Stromal cell of bone marrow (primary cell): ENCODE measurements around the gene ZCWPW1.
"Not testable (repeated sequence)": the region's sequence is repeated elsewhere in the genome, so short reads cannot be mapped to it uniquely, and the experiment has no call there.

Source experiments
- DNase-seq: peaks from one replicate; pipeline ENCODE4 v3.0.0-alpha.2; 2012; ENCODE audit warnings: low read depth

ZCWPW1 gene

DNA sequence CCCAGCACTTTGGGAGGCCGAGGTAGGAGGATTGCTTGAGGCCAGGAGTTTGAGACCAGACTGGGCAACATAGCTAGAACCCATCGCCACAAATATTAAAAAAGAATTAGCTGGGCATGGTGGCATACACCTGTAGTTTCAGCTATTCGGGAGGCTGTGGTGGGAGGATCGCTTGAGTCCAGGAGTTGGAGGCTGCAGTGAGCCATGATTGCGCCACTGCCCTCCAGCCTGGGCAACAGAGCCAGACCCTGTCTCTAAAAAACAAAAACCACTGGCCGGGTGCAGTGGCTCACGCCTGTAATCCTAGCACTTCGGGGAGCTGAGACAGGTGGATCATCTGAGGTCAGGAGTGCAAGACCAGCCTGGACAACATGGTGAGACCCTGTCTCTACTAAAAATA is 25.4 kb upstream of the ZCWPW1 start:
- not testable (repeated sequence) for DNase-seq

- no peak for DNase-seq
These were observed 24.0 kb upstream of the ZCWPW1 start for GRCh38 chr7:100452513-100452912.

GRCh38 chr7:100449190-100449795 is 20.8 kb upstream of the ZCWPW1 start:
- no peak for DNase-seq

DNA sequence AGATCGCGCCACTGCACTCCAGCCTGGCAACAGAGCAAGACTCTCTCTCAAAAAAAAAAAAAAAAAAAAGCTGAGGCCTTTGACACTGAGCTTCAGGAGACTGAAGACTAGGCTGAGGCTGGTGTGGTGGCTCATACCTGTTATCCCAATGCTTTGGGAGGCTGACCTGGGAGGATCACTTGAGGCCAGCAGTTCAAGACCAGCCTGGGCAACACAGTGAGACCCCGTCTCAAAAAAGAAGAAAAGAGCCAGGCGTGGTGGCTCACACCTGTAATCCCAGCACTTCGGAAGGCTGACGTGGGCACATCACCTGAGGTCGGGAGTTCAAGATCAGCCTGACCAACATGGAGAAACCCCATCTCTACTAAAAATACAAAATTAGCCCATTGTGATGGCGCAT is 18.9 kb upstream of the ZCWPW1 start:
- not testable (repeated sequence) for DNase-seq

GRCh38 chr7:100446040-100446439 is 17.5 kb upstream of the ZCWPW1 start:
- no peak for DNase-seq

DNA sequence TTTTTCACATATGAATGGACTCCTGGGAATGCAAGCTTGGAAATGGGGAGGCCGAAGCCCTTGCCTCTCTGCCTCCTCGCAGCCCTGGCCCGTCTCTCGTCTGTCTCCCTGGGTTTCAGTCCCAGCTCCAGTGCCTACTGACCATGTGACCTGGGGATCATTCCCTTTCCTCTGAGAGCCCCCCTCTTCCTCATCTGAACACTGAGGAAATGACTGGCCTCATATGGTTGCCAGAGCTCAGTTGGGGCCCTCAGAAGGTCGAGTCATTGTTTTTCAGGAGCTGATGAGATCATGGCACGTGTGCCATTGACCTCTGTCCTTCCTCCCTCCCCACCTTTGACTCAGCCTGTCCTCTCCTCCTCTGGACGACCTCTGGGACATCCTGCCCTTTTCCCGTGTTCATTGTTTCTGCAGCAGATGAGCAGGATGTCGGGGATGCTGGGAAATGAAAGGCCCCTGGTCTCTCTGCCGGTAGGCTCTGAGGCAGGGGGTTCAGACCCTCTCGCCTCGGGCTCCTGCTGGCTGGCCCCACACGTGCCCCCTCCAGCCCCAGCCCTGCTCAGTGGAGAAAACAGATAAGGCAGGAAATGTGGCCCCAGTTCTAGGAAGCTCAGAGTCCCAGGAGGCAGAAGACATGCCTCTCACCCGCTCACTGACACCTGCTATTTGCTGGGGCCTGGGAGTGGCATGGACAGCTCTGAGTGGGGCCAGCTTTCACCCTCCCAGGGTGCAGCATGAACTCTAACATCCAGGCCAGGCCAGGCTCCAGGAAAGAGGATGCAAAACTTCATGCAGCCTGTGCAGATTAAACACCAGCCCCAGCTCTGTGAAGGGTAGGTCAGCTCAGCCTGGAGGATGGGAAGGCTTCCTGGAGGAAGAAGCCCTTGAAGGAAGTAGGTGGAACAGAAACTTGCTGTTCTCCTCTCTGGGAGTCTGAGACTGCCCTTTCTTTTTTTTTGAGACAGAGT is 16.1 kb upstream of the ZCWPW1 start:
- DNase-seq, result peak; percentile 82

GRCh38 chr7:100443096-100443840 is 14.8 kb upstream of the ZCWPW1 start:
- no peak for DNase-seq

GRCh38 chr7:100441641-100442535 is 13.4 kb upstream of the ZCWPW1 start:
- no peak for DNase-seq

GRCh38 chr7:100439244-100439643 is 10.7 kb upstream of the ZCWPW1 start:
- DNase-seq, result not testable (repeated sequence)

GRCh38 chr7:100438731-100439130 is 10.2 kb upstream of the ZCWPW1 start:
- not testable (repeated sequence) for DNase-seq

DNA sequence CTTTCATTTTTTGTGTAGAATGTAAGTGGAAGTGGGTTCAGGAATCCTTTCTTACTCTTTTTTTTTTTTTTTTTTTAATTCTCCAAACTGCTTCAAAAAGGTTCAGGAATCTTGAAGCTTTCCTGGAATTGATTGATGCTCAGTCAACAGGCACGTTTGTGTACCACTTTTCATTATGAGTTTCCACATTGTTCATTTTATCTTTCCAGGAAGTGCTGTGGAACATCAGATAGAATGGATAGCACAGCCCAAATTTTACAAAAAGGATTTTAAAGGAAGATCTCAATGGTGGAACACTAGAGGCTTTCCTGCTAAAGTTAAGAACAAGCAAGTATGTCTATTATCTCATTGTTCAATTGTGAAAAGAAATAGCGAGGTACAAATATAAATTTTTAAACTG is 9.7 kb upstream of the ZCWPW1 start:
- DNase-seq, result no peak

- no peak for DNase-seq
These were observed 8.9 kb upstream of the ZCWPW1 start for GRCh38 chr7:100437150-100438100.

GRCh38 chr7:100435401-100436304 is 7.2 kb upstream of the ZCWPW1 start:
- no peak for DNase-seq

DNA sequence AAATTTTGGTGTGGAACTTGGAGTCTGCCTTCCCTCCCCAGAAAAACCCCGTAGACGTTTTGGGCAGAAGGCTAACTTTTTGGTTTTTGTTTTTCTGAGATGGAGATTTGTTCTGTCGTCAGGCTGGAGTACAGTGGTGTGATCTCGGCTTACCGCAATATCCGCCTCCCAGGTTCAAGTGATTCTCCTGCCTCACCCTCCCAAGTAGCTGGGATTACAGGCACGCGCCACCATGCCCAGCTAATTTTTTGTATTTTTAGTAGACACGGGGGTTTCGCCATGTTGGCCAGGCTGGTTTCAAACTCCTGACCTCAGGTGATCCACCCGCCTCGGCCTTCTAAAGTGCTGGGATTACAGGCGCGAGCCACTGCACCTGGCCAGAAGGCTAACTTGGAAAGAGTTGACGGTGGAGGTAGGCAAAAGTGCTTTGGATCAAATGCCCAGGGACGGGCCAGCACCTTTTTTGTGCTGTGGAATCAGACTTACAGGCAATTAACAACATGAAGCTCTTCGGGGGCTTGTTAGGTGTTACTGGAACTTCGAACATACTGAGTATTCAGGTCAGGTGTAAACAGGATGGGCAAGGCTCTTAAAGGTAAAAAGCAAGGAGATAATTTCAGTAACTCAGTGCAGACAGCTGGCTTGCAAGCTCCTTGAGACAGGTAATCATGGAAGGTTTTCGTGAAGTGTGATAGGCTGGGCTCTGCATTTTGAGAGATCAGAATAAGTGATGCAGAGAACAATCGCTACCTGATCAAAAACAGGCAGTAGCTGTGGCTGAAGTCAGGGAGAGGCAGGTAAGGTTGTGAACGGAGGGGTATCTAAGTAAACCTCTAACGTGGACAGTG is 6.0 kb upstream of the ZCWPW1 start:
- no peak for DNase-seq

- DNase-seq, result no peak
These were observed 5.2 kb upstream of the ZCWPW1 start for GRCh38 chr7:100433592-100434296.

GRCh38 chr7:100433276-100433591 is 4.7 kb upstream of the ZCWPW1 start:
- DNase-seq, result no peak

- DNase-seq, result no peak
These were observed 4.2 kb upstream of the ZCWPW1 start for GRCh38 chr7:100432621-100433275.
